ENCODE data around the gene KLF15.

Gene KLF15

GRCh38 chr3:126389112-126389793, 32.0 kb upstream of the KLF15 start:
- DNase-seq, result no peak

- no peak for DNase-seq
Measured at GRCh38 chr3:126381966-126382365, 24.8 kb upstream of the KLF15 start.

- DNase-seq, result no peak
Measured at GRCh38 chr3:126380011-126380768, 23.0 kb upstream of the KLF15 start.

- no peak for DNase-seq
Measured at GRCh38 chr3:126378341-126378751, 21.1 kb upstream of the KLF15 start.

GRCh38 chr3:126377211-126377610, 20.0 kb upstream of the KLF15 start:
- DNase-seq, result no peak

- no peak for DNase-seq
Measured at GRCh38 chr3:126376444-126376843, 19.2 kb upstream of the KLF15 start.

- DNase-seq, result no peak
Measured at GRCh38 chr3:126375835-126376331, 18.7 kb upstream of the KLF15 start.

GRCh38 chr3:126373682-126374601, 16.7 kb upstream of the KLF15 start:
- no peak for DNase-seq

GRCh38 chr3:126373146-126373613, 16.0 kb upstream of the KLF15 start:
- no peak for DNase-seq

GRCh38 chr3:126372413-126373145, 15.4 kb upstream of the KLF15 start:
- DNase-seq, result no peak

GRCh38 chr3:126371096-126371705, 14.0 kb upstream of the KLF15 start:
- no peak for DNase-seq

- DNase-seq, result no peak
Measured at GRCh38 chr3:126370606-126371005, 13.4 kb upstream of the KLF15 start.

GRCh38 chr3:126370055-126370454, 12.8 kb upstream of the KLF15 start:
- DNase-seq, result no peak

- DNase-seq, result no peak
Measured at GRCh38 chr3:126369490-126369889, 12.3 kb upstream of the KLF15 start.

- no peak for DNase-seq
Measured at GRCh38 chr3:126367316-126367805, 10.2 kb upstream of the KLF15 start.

GRCh38 chr3:126365351-126366277, 8.4 kb upstream of the KLF15 start:
- no peak for DNase-seq

- DNase-seq, result no peak
Measured at GRCh38 chr3:126364731-126365301, 7.6 kb upstream of the KLF15 start.

GRCh38 chr3:126364130-126364695, 7.0 kb upstream of the KLF15 start:
- DNase-seq, result no peak

GRCh38 chr3:126361211-126361610, 4.0 kb upstream of the KLF15 start:
- DNase-seq, result no peak

GRCh38 chr3:126360714-126361060, 3.5 kb upstream of the KLF15 start:
- no peak for DNase-seq

Data from central memory CD4-positive, alpha-beta T cell (primary cell).